HepG2 (cell line): ENCODE measurements around the gene CFAP221. TPM values are rescaled to one million over a fixed set of nuclear protein-coding genes. Genes with fewer than 3 reads are reported as not detected.

Experiments
- ATAC-seq: fragments of 200-7000 bp; cut with Tn5 transposase; 3 replicates; pipeline ENCODE4 v1.9.1; 2020; ENCODE audit warnings: mild to moderate bottlenecking, moderate library complexity
- BruUV-seq: library from RNA; stranded (reverse); fragments of 400-500 nt; replicated peaks from 2 replicates; lab custom pipeline; 2021; lab: Mats Ljungman, UMichigan
- CTCF ChIA-PET: fragments of 300-600 bp; formaldehyde crosslinking; extraction: SDS; loops from one replicate; lab custom pipeline; 2021; ENCODE audit warnings: low total read pairs, inconsistent platforms, low intra/inter-chr PET ratio; lab: Yijun Ruan, JAX
- POLR2A ChIA-PET: fragments of 350-600 bp; sonication (Branson Sonifier 250); formaldehyde crosslinking; loops from one replicate; lab custom pipeline; 2020; ENCODE audit warnings: antibody characterized with exemption, inconsistent platforms; lab: Yijun Ruan, JAX
- DNase-seq: peaks from one replicate; pipeline ENCODE4 v3.0.0-alpha.2; 2015; ENCODE audit warnings: low spot score
- FAIRE-seq: peaks from 3 replicates; lab custom pipeline; 2011; peaks lifted over from hg19 to GRCh38; lab: Jason Lieb, UNC
- H2AFZ ChIP-seq: one replicate; pipeline ENCODE4 v1.6.1; 2011; ENCODE audit warnings: low read length, inconsistent platforms
- H3K27ac ChIP-seq: fragments of 300-600 bp; 3 replicates; pipeline ENCODE4 v1.8.0; 2011; ENCODE audit warnings: mixed run types, mild to moderate bottlenecking, mixed read lengths, low read length, inconsistent platforms; ENCODE audit not compliant: insufficient read depth; ENCODE audit errors: extremely low read length
- H3K27me3 ChIP-seq, 2 experiments: fragments of 200-600 bp in 1 of 2; 2 replicates in 1 of 2; 3 replicates in 1 of 2; pipeline versions ENCODE4 v1.6.0 to v1.8.0; 2011; ENCODE audit warnings: low read length in 2 of 2, mild to moderate bottlenecking in 2 of 2, moderate library complexity in 2 of 2, inconsistent platforms in 1 of 2; ENCODE audit not compliant: insufficient read depth in 2 of 2, control insufficient read depth in 1 of 2
- H3K36me3 ChIP-seq, 2 experiments: fragments of 200-600 bp in 1 of 2; replicated peaks in 1 of 2; 2 replicates in 1 of 2; 3 replicates in 1 of 2; pipeline versions ENCODE4 v1.5.1 to v1.8.0; 2011; ENCODE audit warnings: low read length in 2 of 2, inconsistent platforms in 1 of 2; ENCODE audit not compliant: insufficient read depth in 2 of 2, control insufficient read depth in 1 of 2
- H3K4me1 ChIP-seq: 2 replicates; pipeline ENCODE4 v1.5.1; 2012; ENCODE audit warnings: low read length, inconsistent platforms; ENCODE audit not compliant: insufficient read depth
- H3K4me2 ChIP-seq: 2 replicates; pipeline ENCODE4 v1.6.0; 2011; ENCODE audit warnings: low read depth, low read length, inconsistent platforms
- H3K4me3 ChIP-seq, 3 experiments: fragments of 200-600 bp in 1 of 3; sonication (generic), shearing (Covaris generic) in 1 of 3; replicated peaks in 1 of 3; 2 replicates each; pipeline ENCODE4 v1.5.1; 2011 to 2016; ENCODE audit warnings: low read length in 3 of 3, inconsistent platforms in 2 of 3, low read depth in 2 of 3, mild to moderate bottlenecking in 2 of 3, control low read depth in 1 of 3, mixed read lengths in 1 of 3; ENCODE audit not compliant: insufficient read depth in 1 of 3
- H3K79me2 ChIP-seq: one replicate; pipeline ENCODE4 v1.6.1; 2011; ENCODE audit warnings: low read length, inconsistent platforms; ENCODE audit not compliant: insufficient read depth
- H3K9ac ChIP-seq: 2 replicates; pipeline ENCODE4 v1.6.0; 2011; ENCODE audit warnings: mild to moderate bottlenecking, low read depth, low read length, inconsistent platforms; ENCODE audit not compliant: insufficient read depth
- H3K9me3 ChIP-seq: 2 replicates; pipeline ENCODE4 v1.5.1; 2012; ENCODE audit warnings: mild to moderate bottlenecking, low read length
- H4K20me1 ChIP-seq: 2 replicates; pipeline ENCODE4 v1.6.0; 2011; ENCODE audit warnings: inconsistent platforms, mild to moderate bottlenecking, low read length, moderate library complexity; ENCODE audit not compliant: insufficient read depth
- ARNT2 ChIP-seq: sonication (generic); formaldehyde crosslinking; IDR thresholded peaks from 2 replicates; pipeline ENCODE4 v1.8.0; 2022; ENCODE audit warnings: mild to moderate bottlenecking, low read depth, missing genetic modification reagents, moderate library complexity
- FOXA3 ChIP-seq: IDR thresholded peaks from 2 replicates; pipeline ENCODE4 v1.6.1; 2016; ENCODE audit warnings: missing genetic modification reagents, missing compliant biosample characterization
- FOXP4 ChIP-seq: sonication (generic); formaldehyde crosslinking; IDR thresholded peaks from 2 replicates; pipeline ENCODE4 v1.4.0; 2020; ENCODE audit warnings: missing genetic modification reagents
- HDAC2 ChIP-seq: sonication (generic); formaldehyde crosslinking; IDR thresholded peaks from 2 replicates; pipeline ENCODE4 v1.4.0; 2020; ENCODE audit warnings: missing genetic modification reagents
- JARID2 ChIP-seq: sonication (generic); formaldehyde crosslinking; IDR thresholded peaks from 2 replicates; pipeline ENCODE4 v1.8.1; 2023; ENCODE audit warnings: missing genetic modification reagents, inconsistent platforms; ENCODE audit not compliant: insufficient replicate concordance
- POLR2G ChIP-seq: fragments of 200-400 bp; formaldehyde crosslinking; IDR thresholded peaks from 2 replicates; pipeline ENCODE4 v1.6.1; 2018; ENCODE audit warnings: mild to moderate bottlenecking, low read depth, low read length, moderate library complexity
- REL ChIP-seq: sonication (generic); formaldehyde crosslinking; conservative IDR thresholded peaks from 2 replicates; pipeline ENCODE4 v1.8.0; 2022; ENCODE audit warnings: mild to moderate bottlenecking, missing genetic modification reagents, moderate library complexity
- SMAD3 ChIP-seq: sonication (generic); formaldehyde crosslinking; IDR thresholded peaks from 2 replicates; pipeline ENCODE4 v1.4.0; 2020; ENCODE audit warnings: missing genetic modification reagents
- THAP7 ChIP-seq: sonication (generic); formaldehyde crosslinking; IDR thresholded peaks from 2 replicates; pipeline ENCODE4 v1.8.1; 2023; ENCODE audit warnings: mild to moderate bottlenecking, missing genetic modification reagents
- ZNF260 ChIP-seq: sonication (generic); formaldehyde crosslinking; IDR thresholded peaks from 2 replicates; pipeline ENCODE4 v1.4.0; 2020; ENCODE audit warnings: missing genetic modification reagents, low read depth, mild to moderate bottlenecking, borderline replicate concordance
- ZNF317 ChIP-seq: sonication (generic); formaldehyde crosslinking; IDR thresholded peaks from 2 replicates; pipeline ENCODE4 v1.5.0; 2020; ENCODE audit warnings: mild to moderate bottlenecking, missing genetic modification reagents
- ZNF501 ChIP-seq: sonication (generic); formaldehyde crosslinking; IDR thresholded peaks from 2 replicates; pipeline ENCODE4 v1.5.1; 2020; ENCODE audit warnings: mild to moderate bottlenecking, moderate library complexity, missing genetic modification reagents
- ZSCAN25 ChIP-seq: sonication (generic); formaldehyde crosslinking; IDR thresholded peaks from 2 replicates; pipeline ENCODE4 v1.8.0; 2022; ENCODE audit warnings: mild to moderate bottlenecking, missing genetic modification reagents
- WGBS: methylation state at CpG from one replicate; pipeline ENCODE4 v1.1.6; 2017; ENCODE audit warnings: low lambda C conversion rate; 5-methylcytosine and 5-hydroxymethylcytosine counted together
- in situ Hi-C: cut with HindIII; loops from 2 replicates; pipeline ENCODE4 v1.10.0; 2017; ENCODE audit warnings: low pct_unique_long_range_greater_than_20kb; ENCODE audit not compliant: extremely low pct_ligation_motif_present
- intact Hi-C: fragments of 100-400 bp; cut with micrococcal nuclease; formaldehyde crosslinking; loops from one replicate; pipeline ENCODE4 v1.10.0; 2022; ENCODE audit not compliant: unreplicated experiment
- polyA plus RNA-seq, 8 experiments: library from polyadenylated mRNA; depleted of rRNA in 3 of 8; stranded (reverse) in 7 of 8; unstranded in 1 of 8; fragments of >200 nt; fragmentation: Illumina TruSeq in 4 of 8; extraction: Trizol in 4 of 8; gene quantifications; 2 replicates each; pipeline versions ENCODE4 v1.2.1 to v1.2.3, GENCODE V29; 2011 to 2016; ENCODE audit warnings: low read depth in 4 of 8, missing spikeins in 1 of 8, mixed read lengths in 1 of 8; ENCODE audit not compliant: insufficient read depth in 1 of 8
- total RNA-seq, 5 experiments: library from RNA; depleted of rRNA; stranded (reverse); fragments of >200 nt; fragmentation: Illumina TruSeq; extraction: Trizol; gene quantifications; 2 replicates each; pipeline ENCODE4 v1.2.3, GENCODE V29; 2016; ENCODE audit warnings: low read depth in 1 of 5
- TF ChIP-seq, protein P1 (sequence below): sonication (generic); formaldehyde crosslinking; IDR thresholded peaks from 2 replicates; pipeline ENCODE4 v1.4.0; 2020; ENCODE audit warnings: mild to moderate bottlenecking, missing genetic modification reagents
- TF ChIP-seq, protein P2 (sequence below): IDR thresholded peaks from 2 replicates; pipeline ENCODE4 v1.4.0; 2020; ENCODE audit warnings: mild to moderate bottlenecking, missing genetic modification reagents

The CFAP221 gene
- total and polyA plus RNA-seq, 2 of the 13 experiments (the other 11 are each of a cell fraction or from before 2014, with no cell fraction given), result not detected

DNA sequence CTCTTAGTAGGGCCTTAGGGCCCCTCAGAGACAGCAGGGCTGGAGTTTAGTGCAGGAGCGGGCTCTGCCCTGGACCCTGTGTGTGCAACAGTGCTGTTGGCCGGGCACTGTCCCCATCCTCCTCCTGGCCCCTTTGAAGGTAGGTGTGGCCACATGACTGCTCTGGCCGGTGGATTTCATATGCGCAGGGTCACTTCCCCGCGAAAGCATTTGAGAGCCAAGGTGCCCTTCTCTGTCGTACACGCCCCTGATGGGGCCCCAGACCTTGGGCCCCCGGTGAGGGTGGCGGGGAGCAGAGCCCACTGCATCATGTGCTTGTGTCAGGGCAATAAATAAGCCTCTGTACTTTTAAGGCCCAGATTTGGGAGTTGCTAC lies 150.2 kb downstream of the CFAP221 start (continued):
- TF ChIP-seq FOXP4 (CRISPR knock-in tag), result no peak
- no peak for TF ChIP-seq ZSCAN25 (CRISPR knock-in tag)
- TF ChIP-seq ZNF317 (CRISPR knock-in tag), result no peak
- no peak for TF ChIP-seq FOXA3 (CRISPR knock-in tag)
- TF ChIP-seq REL, result no peak
- TF ChIP-seq POLR2G, result 0 out of 2 replicates have a peak, but pooled peaks have one; percentile 41
- TF ChIP-seq, protein P1, sequence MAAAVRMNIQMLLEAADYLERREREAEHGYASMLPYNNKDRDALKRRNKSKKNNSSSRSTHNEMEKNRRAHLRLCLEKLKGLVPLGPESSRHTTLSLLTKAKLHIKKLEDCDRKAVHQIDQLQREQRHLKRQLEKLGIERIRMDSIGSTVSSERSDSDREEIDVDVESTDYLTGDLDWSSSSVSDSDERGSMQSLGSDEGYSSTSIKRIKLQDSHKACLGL (CRISPR knock-in tag), result peak; percentile 33; the same call in 1 of the 2 replicates
- TF ChIP-seq ZNF260 (CRISPR knock-in tag), result 0 out of 2 replicates have a peak, but pooled peaks have one; percentile 73
- TF ChIP-seq, all 625 proteins: peak for 24

GRCh38 chr2:119694845-119695521 lies 150.7 kb downstream of the CFAP221 start:
- FAIRE-seq (peak; percentile 68), DNase-seq (peak; percentile 66), ATAC-seq (peak; percentile 35)
- peak overlapping the region in 2 of 3 experiments; percentile 29 to 54; a peak in 4 of 6 replicates for H3K4me3 ChIP-seq
- H4K20me1 ChIP-seq, result no peaks in the 10 kb centered on the region
- H3K27ac ChIP-seq, result peak overlapping the region; percentile 1
- BruUV-seq, result no TSS peak
- in situ Hi-C loops, result no loop called here
- H2AFZ ChIP-seq, result no peak overlapping the region
- H3K36me3 ChIP-seq, result no peaks in the 10 kb centered on the region
- no peaks in the 10 kb centered on the region for H3K79me2 ChIP-seq
- WGBS, result 6% methylated on average over 10 of the region's 10 CpGs
- peaks cover 90% of the 10 kb centered on the region for H3K4me1 ChIP-seq
- H3K4me2 ChIP-seq, result peak overlapping the region; percentile 88
- ChIA-PET POLR2A (interaction anchor here (1.2 to 3.6 kb wide), 3 partner anchors 9 to 16 kb away, joined by 4 to 35 read pairs (median 4); partner anchors contain the start of gene TMEM177), CTCF (no interaction called here)
- no peaks in the 10 kb centered on the region for H3K27me3 ChIP-seq
- intact Hi-C loops, result no loop called here
- H3K9me3 ChIP-seq, result no peaks in the 10 kb centered on the region
- H3K9ac ChIP-seq, result no peak overlapping the region; the same call in 1 of the 2 replicates
- TF ChIP-seq, protein P2, sequence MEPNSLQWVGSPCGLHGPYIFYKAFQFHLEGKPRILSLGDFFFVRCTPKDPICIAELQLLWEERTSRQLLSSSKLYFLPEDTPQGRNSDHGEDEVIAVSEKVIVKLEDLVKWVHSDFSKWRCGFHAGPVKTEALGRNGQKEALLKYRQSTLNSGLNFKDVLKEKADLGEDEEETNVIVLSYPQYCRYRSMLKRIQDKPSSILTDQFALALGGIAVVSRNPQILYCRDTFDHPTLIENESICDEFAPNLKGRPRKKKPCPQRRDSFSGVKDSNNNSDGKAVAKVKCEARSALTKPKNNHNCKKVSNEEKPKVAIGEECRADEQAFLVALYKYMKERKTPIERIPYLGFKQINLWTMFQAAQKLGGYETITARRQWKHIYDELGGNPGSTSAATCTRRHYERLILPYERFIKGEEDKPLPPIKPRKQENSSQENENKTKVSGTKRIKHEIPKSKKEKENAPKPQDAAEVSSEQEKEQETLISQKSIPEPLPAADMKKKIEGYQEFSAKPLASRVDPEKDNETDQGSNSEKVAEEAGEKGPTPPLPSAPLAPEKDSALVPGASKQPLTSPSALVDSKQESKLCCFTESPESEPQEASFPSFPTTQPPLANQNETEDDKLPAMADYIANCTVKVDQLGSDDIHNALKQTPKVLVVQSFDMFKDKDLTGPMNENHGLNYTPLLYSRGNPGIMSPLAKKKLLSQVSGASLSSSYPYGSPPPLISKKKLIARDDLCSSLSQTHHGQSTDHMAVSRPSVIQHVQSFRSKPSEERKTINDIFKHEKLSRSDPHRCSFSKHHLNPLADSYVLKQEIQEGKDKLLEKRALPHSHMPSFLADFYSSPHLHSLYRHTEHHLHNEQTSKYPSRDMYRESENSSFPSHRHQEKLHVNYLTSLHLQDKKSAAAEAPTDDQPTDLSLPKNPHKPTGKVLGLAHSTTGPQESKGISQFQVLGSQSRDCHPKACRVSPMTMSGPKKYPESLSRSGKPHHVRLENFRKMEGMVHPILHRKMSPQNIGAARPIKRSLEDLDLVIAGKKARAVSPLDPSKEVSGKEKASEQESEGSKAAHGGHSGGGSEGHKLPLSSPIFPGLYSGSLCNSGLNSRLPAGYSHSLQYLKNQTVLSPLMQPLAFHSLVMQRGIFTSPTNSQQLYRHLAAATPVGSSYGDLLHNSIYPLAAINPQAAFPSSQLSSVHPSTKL (CRISPR knock-in tag), result peak; percentile 66
- TF ChIP-seq ARNT2 (CRISPR knock-in tag), result no peak
- TF ChIP-seq THAP7 (CRISPR knock-in tag), result no peak
- TF ChIP-seq SMAD3 (CRISPR knock-in tag), result peak; percentile 4; the same call in 1 of the 2 replicates
- TF ChIP-seq JARID2 (CRISPR knock-in tag), result no peak
- TF ChIP-seq ZNF501 (CRISPR knock-in tag), result peak; percentile 72
- no peak; the same call in 1 of the 2 replicates for TF ChIP-seq HDAC2 (CRISPR knock-in tag)
